ENCODE measurements around the gene TEF.

The TEF gene
- 10.6 to 13.3 (median 10.9) reads per million in 3 donors for total RNA-seq

- peak within 1 kb of the TSS; percentile 89 for H3K27ac ChIP-seq (ENCODE audit: insufficient read depth, low read length, poor library complexity, severe bottlenecking)
- H3K27me3 ChIP-seq (replicated peaks; ENCODE audit: control insufficient read depth, insufficient read depth, low read length, poor library complexity, severe bottlenecking), result no peaks in the 10 kb centered on the region
- peaks cover 10% of the 10 kb centered on the region for H3K4me1 ChIP-seq (ENCODE audit: control insufficient read depth, insufficient read depth, low read length, poor library complexity, severe bottlenecking)
- no peaks in the 10 kb centered on the region for H3K9me3 ChIP-seq (ENCODE audit: control insufficient read depth, low read length)
- peak within 1 kb of the TSS; percentile 80 for H3K4me3 ChIP-seq (ENCODE audit: insufficient read depth, low read depth, low read length, poor library complexity, severe bottlenecking)
- H3K36me3 ChIP-seq (ENCODE audit: control insufficient read depth, insufficient read depth, low read length), result no peaks in the 10 kb centered on the region
- DNase-seq, result peak; percentile 96 to 98 (median 98)
Observed at GRCh38 chr22:41381329-41382097, at the start of gene TEF. TSS of gene TEF (plus strand) at chr22:41381942. CDS start at chr22:41382045, 103 bp downstream.

- H3K4me3 ChIP-seq (ENCODE audit: insufficient read depth, low read depth, low read length, poor library complexity, severe bottlenecking), result no peak overlapping the region
- no peak for DNase-seq
- peaks cover 45% of the 10 kb centered on the region for H3K36me3 ChIP-seq (ENCODE audit: control insufficient read depth, insufficient read depth, low read length)
- H3K9me3 ChIP-seq (ENCODE audit: control insufficient read depth, low read length), result no peaks in the 10 kb centered on the region
- H3K27ac ChIP-seq (ENCODE audit: insufficient read depth, low read length, poor library complexity, severe bottlenecking), result no peak overlapping the region
- H3K4me1 ChIP-seq (ENCODE audit: control insufficient read depth, insufficient read depth, low read length, poor library complexity, severe bottlenecking), result no peaks in the 10 kb centered on the region
- no peaks in the 10 kb centered on the region for H3K27me3 ChIP-seq (replicated peaks; ENCODE audit: control insufficient read depth, insufficient read depth, low read length, poor library complexity, severe bottlenecking)
Observed at GRCh38 chr22:41332217-41332939, 49.4 kb upstream of the TEF start.

DNA sequence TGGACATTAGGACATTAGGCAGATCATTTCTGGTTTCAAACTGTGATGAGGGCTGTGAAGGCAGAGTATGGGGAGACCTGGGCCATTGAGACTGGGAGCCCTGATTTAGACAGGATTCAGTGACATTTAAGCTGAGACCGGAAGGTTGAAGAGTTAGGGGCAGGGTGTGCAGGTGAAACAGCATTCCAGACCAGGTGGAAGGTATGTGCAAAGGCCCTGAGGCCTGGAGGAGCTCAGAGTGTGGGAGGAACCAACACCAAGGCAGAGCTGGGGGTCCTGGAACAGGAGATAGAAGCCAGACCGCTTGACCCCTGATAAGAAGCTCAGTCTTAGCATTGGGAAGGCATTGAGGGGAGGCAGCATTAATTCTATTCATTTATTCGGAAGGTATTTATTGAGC, 47.9 kb upstream of the TEF start:
- H3K9me3 ChIP-seq (ENCODE audit: control insufficient read depth, low read length), result no peaks in the 10 kb centered on the region
- H3K4me1 ChIP-seq (ENCODE audit: control insufficient read depth, insufficient read depth, low read length, poor library complexity, severe bottlenecking), result no peaks in the 10 kb centered on the region
- H3K4me3 ChIP-seq (ENCODE audit: insufficient read depth, low read depth, low read length, poor library complexity, severe bottlenecking), result no peak overlapping the region
- H3K27me3 ChIP-seq (replicated peaks; ENCODE audit: control insufficient read depth, insufficient read depth, low read length, poor library complexity, severe bottlenecking), result no peaks in the 10 kb centered on the region
- no peak overlapping the region for H3K27ac ChIP-seq (ENCODE audit: insufficient read depth, low read length, poor library complexity, severe bottlenecking)
- peaks cover 36% of the 10 kb centered on the region for H3K36me3 ChIP-seq (ENCODE audit: control insufficient read depth, insufficient read depth, low read length)
- no peak for DNase-seq

DNA sequence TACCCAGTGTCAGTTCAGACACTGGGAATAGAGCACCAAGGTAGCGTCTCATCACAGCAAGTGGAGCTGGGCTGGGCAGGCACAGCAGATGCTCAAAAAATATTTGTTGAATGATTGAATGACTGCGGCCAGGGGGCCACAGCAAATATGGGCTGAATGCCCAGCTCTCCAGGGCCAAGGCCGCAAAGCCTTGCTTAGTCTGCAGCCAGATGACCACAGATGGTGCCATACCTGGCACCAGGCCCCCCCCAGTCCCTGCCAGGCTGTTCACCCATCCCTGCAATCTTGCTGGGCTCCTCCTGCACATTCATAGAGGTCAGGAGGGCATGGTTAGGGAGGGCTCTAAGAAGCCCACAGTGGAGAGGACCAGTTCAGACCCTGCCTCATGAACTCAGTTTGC, 47.5 kb upstream of the TEF start:
- Histone ChIP-seq H3K27me3 (replicated peaks; ENCODE audit: control insufficient read depth, insufficient read depth, low read length, poor library complexity, severe bottlenecking) (no peaks in the 10 kb centered on the region), H3K36me3 (ENCODE audit: control insufficient read depth, insufficient read depth, low read length) (peaks cover 40% of the 10 kb centered on the region), H3K27ac (ENCODE audit: insufficient read depth, low read length, poor library complexity, severe bottlenecking) (no peak overlapping the region), H3K9me3 (ENCODE audit: control insufficient read depth, low read length) (no peaks in the 10 kb centered on the region), H3K4me3 (ENCODE audit: insufficient read depth, low read depth, low read length, poor library complexity, severe bottlenecking) (no peak overlapping the region), H3K4me1 (ENCODE audit: control insufficient read depth, insufficient read depth, low read length, poor library complexity, severe bottlenecking) (no peaks in the 10 kb centered on the region)
- DNase-seq, result no peak

DNA sequence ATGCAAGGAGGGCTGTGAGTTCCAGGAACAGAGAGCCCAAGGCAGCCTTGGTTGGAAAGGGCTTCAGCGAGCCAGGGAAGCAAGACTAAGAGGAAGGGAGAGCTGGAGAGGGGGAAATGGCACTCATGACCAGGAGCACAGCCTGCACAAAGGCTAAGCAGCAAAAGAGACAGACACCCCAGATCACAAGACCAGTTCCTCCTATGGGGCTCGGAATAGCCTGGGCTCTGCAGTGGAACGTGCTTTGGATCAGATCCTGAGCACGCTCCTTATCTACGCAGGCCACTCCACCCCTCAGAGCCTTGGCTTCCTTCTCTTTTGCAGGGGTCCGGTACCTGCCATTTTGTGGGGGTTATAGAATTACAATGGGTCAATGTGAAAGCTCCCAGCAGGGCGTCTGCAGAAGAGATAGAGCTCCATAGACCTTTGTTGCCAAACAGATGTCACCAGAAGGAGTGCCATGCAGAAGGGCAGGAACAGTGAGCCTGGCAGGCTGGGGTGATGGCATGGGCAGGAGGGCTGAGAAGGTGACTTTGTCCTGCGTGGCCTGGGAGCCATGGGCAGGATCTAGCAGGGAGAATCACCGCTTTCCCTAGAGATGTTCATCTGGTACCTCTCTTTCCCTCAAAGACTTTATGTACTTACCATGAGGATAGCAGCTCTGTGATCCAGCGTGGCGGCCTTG, 46.6 kb upstream of the TEF start:
- H3K27ac ChIP-seq (ENCODE audit: insufficient read depth, low read length, poor library complexity, severe bottlenecking), result no peak overlapping the region

GRCh38 chr22:41338614-41339212, 43.0 kb upstream of the TEF start:
- H3K4me3 ChIP-seq (ENCODE audit: insufficient read depth, low read depth, low read length, poor library complexity, severe bottlenecking), result no peak overlapping the region
- DNase-seq, result no peak
- H3K27ac ChIP-seq (ENCODE audit: insufficient read depth, low read length, poor library complexity, severe bottlenecking), result no peak overlapping the region
- no peaks in the 10 kb centered on the region for H3K9me3 ChIP-seq (ENCODE audit: control insufficient read depth, low read length)
- no peaks in the 10 kb centered on the region for H3K4me1 ChIP-seq (ENCODE audit: control insufficient read depth, insufficient read depth, low read length, poor library complexity, severe bottlenecking)
- no peaks in the 10 kb centered on the region for H3K27me3 ChIP-seq (replicated peaks; ENCODE audit: control insufficient read depth, insufficient read depth, low read length, poor library complexity, severe bottlenecking)
- H3K36me3 ChIP-seq (ENCODE audit: control insufficient read depth, insufficient read depth, low read length), result peaks cover 37% of the 10 kb centered on the region

More for the DNA sequence above, 46.6 kb upstream of the TEF start:
- no peaks in the 10 kb centered on the region for H3K4me1 ChIP-seq (ENCODE audit: control insufficient read depth, insufficient read depth, low read length, poor library complexity, severe bottlenecking)
- H3K4me3 ChIP-seq (ENCODE audit: insufficient read depth, low read depth, low read length, poor library complexity, severe bottlenecking), result no peak overlapping the region
- H3K27me3 ChIP-seq (replicated peaks; ENCODE audit: control insufficient read depth, insufficient read depth, low read length, poor library complexity, severe bottlenecking), result no peaks in the 10 kb centered on the region
- H3K36me3 ChIP-seq (ENCODE audit: control insufficient read depth, insufficient read depth, low read length), result peaks cover 37% of the 10 kb centered on the region
- H3K9me3 ChIP-seq (ENCODE audit: control insufficient read depth, low read length), result no peaks in the 10 kb centered on the region
- DNase-seq, result no peak

DNA sequence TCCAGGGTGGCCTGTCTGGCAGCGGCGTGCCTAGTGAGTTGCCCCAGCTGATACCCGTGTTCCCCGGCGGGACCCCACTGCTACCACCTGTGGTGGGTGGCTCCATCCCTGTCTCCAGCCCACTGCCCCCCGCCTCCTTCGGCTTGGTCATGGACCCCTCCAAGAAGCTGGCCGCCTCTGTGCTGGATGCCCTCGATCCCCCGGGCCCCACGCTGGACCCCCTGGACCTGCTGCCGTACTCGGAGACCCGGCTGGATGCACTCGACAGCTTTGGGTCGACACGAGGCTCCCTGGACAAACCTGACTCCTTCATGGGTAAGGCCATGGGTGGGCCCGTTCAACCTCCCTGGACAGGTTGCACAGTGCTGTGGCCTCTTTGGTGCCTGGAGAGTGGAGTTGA, 41.9 kb upstream of the TEF start:
- no peak overlapping the region for H3K4me3 ChIP-seq (ENCODE audit: insufficient read depth, low read depth, low read length, poor library complexity, severe bottlenecking)
- no peak overlapping the region for H3K27ac ChIP-seq (ENCODE audit: insufficient read depth, low read length, poor library complexity, severe bottlenecking)
- peaks cover 36% of the 10 kb centered on the region for H3K36me3 ChIP-seq (ENCODE audit: control insufficient read depth, insufficient read depth, low read length)
- no peaks in the 10 kb centered on the region for H3K27me3 ChIP-seq (replicated peaks; ENCODE audit: control insufficient read depth, insufficient read depth, low read length, poor library complexity, severe bottlenecking)
- H3K9me3 ChIP-seq (ENCODE audit: control insufficient read depth, low read length), result no peaks in the 10 kb centered on the region
- DNase-seq, result no peak
- no peaks in the 10 kb centered on the region for H3K4me1 ChIP-seq (ENCODE audit: control insufficient read depth, insufficient read depth, low read length, poor library complexity, severe bottlenecking)

DNA sequence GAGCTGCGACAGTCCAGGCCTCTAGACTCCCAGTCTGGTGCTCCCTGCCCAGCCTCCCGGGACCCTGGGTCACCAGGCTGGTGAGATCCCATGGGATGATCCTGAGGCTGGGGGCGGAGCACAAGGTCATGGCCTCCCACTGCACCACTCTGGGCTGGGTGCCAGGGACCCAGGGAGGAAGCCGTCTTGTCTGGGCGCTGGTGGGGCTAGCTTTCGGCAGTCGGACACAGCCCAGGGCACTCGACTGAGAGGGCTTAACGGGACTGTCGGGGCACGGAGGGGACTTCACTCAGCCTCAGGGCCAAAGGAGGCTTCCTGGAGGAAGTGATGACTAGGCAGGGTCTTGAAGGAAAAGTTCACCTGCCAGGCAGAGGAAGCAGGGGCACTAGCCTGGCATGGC, 41.4 kb upstream of the TEF start:
- no peak overlapping the region for H3K4me3 ChIP-seq (ENCODE audit: insufficient read depth, low read depth, low read length, poor library complexity, severe bottlenecking)
- H3K27ac ChIP-seq (ENCODE audit: insufficient read depth, low read length, poor library complexity, severe bottlenecking), result no peak overlapping the region
- H3K4me1 ChIP-seq (ENCODE audit: control insufficient read depth, insufficient read depth, low read length, poor library complexity, severe bottlenecking), result no peaks in the 10 kb centered on the region
- H3K36me3 ChIP-seq (ENCODE audit: control insufficient read depth, insufficient read depth, low read length), result peaks cover 40% of the 10 kb centered on the region
- no peaks in the 10 kb centered on the region for H3K27me3 ChIP-seq (replicated peaks; ENCODE audit: control insufficient read depth, insufficient read depth, low read length, poor library complexity, severe bottlenecking)
- no peaks in the 10 kb centered on the region for H3K9me3 ChIP-seq (ENCODE audit: control insufficient read depth, low read length)
- no peak for DNase-seq

GRCh38 chr22:41341012-41341411, 40.7 kb upstream of the TEF start:
- Histone ChIP-seq H3K36me3 (ENCODE audit: control insufficient read depth, insufficient read depth, low read length) (peaks cover 46% of the 10 kb centered on the region), H3K27ac (ENCODE audit: insufficient read depth, low read length, poor library complexity, severe bottlenecking) (no peak overlapping the region), H3K27me3 (replicated peaks; ENCODE audit: control insufficient read depth, insufficient read depth, low read length, poor library complexity, severe bottlenecking) (no peaks in the 10 kb centered on the region), H3K4me1 (ENCODE audit: control insufficient read depth, insufficient read depth, low read length, poor library complexity, severe bottlenecking) (no peaks in the 10 kb centered on the region), H3K9me3 (ENCODE audit: control insufficient read depth, low read length) (no peaks in the 10 kb centered on the region), H3K4me3 (ENCODE audit: insufficient read depth, low read depth, low read length, poor library complexity, severe bottlenecking) (no peak overlapping the region)
- DNase-seq, result no peak

Data from effector memory CD4-positive, alpha-beta T cell (primary cell).